HCT116 (cell line): ENCODE results near the gene KRTAP10-7. TPM values are rescaled to one million over a fixed set of nuclear protein-coding genes. Genes with fewer than 3 reads are reported as not detected.
"Not testable (repeated sequence)": the region's sequence is repeated elsewhere in the genome, so short reads cannot be mapped to it uniquely, and the experiment has no call there.

Experiments used
- ATAC-seq: fragments of 200-7000 bp; cut with Tn5 transposase; 2 replicates; pipeline ENCODE4 v1.9.1; 2020; ENCODE audit warnings: mild to moderate bottlenecking, moderate library complexity
- Bru-seq: library from RNA; stranded (reverse); fragments of 400-500 nt; gene quantifications from one replicate; lab custom pipeline; 2021; lab: Mats Ljungman, UMichigan
- BruChase-seq, 2 experiments: library from RNA; stranded (reverse); fragments of 400-500 nt; gene quantifications; one replicate each; lab custom pipeline; 2021; lab: Mats Ljungman, UMichigan
- BruUV-seq: library from RNA; stranded (reverse); fragments of 400-500 nt; replicated peaks from 2 replicates; lab custom pipeline; 2021; lab: Mats Ljungman, UMichigan
- CTCF ChIA-PET: fragments of 300-600 bp; sonication (Branson Sonifier 250); formaldehyde crosslinking; loops from one replicate; lab custom pipeline; 2021; ENCODE audit warnings: antibody characterized with exemption; lab: Charles Lee
- POLR2A ChIA-PET: fragments of 300-600, 350-600 bp; sonication (Branson Sonifier 250); formaldehyde crosslinking; loops from one replicate; lab custom pipeline; 2021; ENCODE audit warnings: antibody characterized with exemption; lab: Charles Lee
- RAD21 ChIA-PET, 2 experiments: fragments of 300-600 bp; sonication (Branson Sonifier 250); formaldehyde crosslinking; loops; one replicate each; lab custom pipeline; 2023; ENCODE audit warnings: low total read pairs in 2 of 2; ENCODE audit not compliant: uncharacterized antibody in 2 of 2, unreplicated experiment in 2 of 2, low non-redundant PET in 1 of 2; lab: Charles Lee
- DNase-seq: peaks from one replicate; pipeline ENCODE4 v3.0.0-alpha.2; 2010; ENCODE audit warnings: low read depth, low spot score
- H2AFZ ChIP-seq: fragments of 200-600 bp; shearing (Covaris generic), sonication (generic); 2 replicates; pipeline ENCODE4 v1.6.1; 2017; ENCODE audit warnings: low read depth, mixed run types, mixed read lengths, antibody characterized with exemption, low read length; ENCODE audit not compliant: poor library complexity, severe bottlenecking
- H3K27ac ChIP-seq: 2 replicates; pipeline ENCODE4 v1.5.1; 2012; ENCODE audit warnings: low read depth, low read length
- H3K27me3 ChIP-seq: fragments of 200-600 bp; sonication (generic); 2 replicates; pipeline ENCODE4 v1.6.1; 2016; ENCODE audit warnings: mixed run types, low read length, mixed read lengths; ENCODE audit not compliant: insufficient read depth
- H3K36me3 ChIP-seq, 2 experiments: fragments of 200-500 bp in 1 of 2; fragments of 200-600 bp in 1 of 2; sonication (Bioruptor generic) in 1 of 2; sonication (generic) in 1 of 2; 2 replicates each; pipeline versions ENCODE4 v1.5.1 to v1.6.1; 2014 to 2016; ENCODE audit warnings: low read length in 2 of 2, inconsistent platforms in 1 of 2, mixed read lengths in 1 of 2, mixed run types in 1 of 2; ENCODE audit not compliant: insufficient read depth in 2 of 2, control insufficient read depth in 1 of 2
- H3K4me1 ChIP-seq, 2 experiments: fragments of 200-600 bp in 1 of 2; sonication (generic) in 1 of 2; 2 replicates each; pipeline versions ENCODE4 v1.5.1 to v1.6.1; 2012 to 2017; ENCODE audit warnings: low read length in 2 of 2, inconsistent platforms in 1 of 2, mild to moderate bottlenecking in 1 of 2, mixed read lengths in 1 of 2, mixed run types in 1 of 2, moderate library complexity in 1 of 2; ENCODE audit not compliant: insufficient read depth in 2 of 2, control insufficient read depth in 1 of 2
- H3K4me2 ChIP-seq: fragments of 200-600 bp; sonication (generic); 2 replicates; pipeline ENCODE4 v1.6.1; 2017; ENCODE audit warnings: mixed run types, low read length, mixed read lengths
- H3K4me3 ChIP-seq, 2 experiments: fragments of 200-600 bp in 1 of 2; sonication (generic) in 1 of 2; replicated peaks in 1 of 2; 2 replicates each; pipeline ENCODE4 v1.5.1; 2011 to 2016; ENCODE audit warnings: low read length in 2 of 2, control low read depth in 1 of 2, low read depth in 1 of 2, mild to moderate bottlenecking in 1 of 2, mixed read lengths in 1 of 2, mixed run types in 1 of 2
- H3K79me2 ChIP-seq: fragments of 200-600 bp; sonication (generic); 2 replicates; pipeline ENCODE4 v1.6.1; 2017; ENCODE audit warnings: mild to moderate bottlenecking, mixed run types, low read length, moderate library complexity, mixed read lengths; ENCODE audit not compliant: insufficient read depth
- H3K9ac ChIP-seq: fragments of 200-600 bp; sonication (generic); 2 replicates; pipeline ENCODE4 v1.6.1; 2016; ENCODE audit warnings: low read length, mixed read lengths
- H3K9me2 ChIP-seq: fragments of 200-600 bp; sonication (generic), shearing (Covaris generic); 2 replicates; pipeline ENCODE4 v1.6.1; 2017; ENCODE audit warnings: mixed run types, mild to moderate bottlenecking, moderate library complexity; ENCODE audit not compliant: insufficient read depth
- H3K9me3 ChIP-seq, 2 experiments: fragments of 200-500 bp in 1 of 2; fragments of 200-600 bp in 1 of 2; sonication (Bioruptor generic) in 1 of 2; sonication (generic) in 1 of 2; 2 replicates each; pipeline ENCODE4 v1.6.1; 2014 to 2017; ENCODE audit warnings: low read length in 2 of 2, mixed read lengths in 2 of 2, inconsistent platforms in 1 of 2, low read depth in 1 of 2, mild to moderate bottlenecking in 1 of 2, mixed run types in 1 of 2, moderate library complexity in 1 of 2; ENCODE audit not compliant: control insufficient read depth in 1 of 2, insufficient read depth in 1 of 2
- H4K20me1 ChIP-seq: fragments of 200-600 bp; sonication (generic), shearing (Covaris generic); 2 replicates; pipeline ENCODE4 v1.6.1; 2017; ENCODE audit warnings: mixed run types, mild to moderate bottlenecking, moderate library complexity; ENCODE audit not compliant: insufficient read depth
- ELF1 ChIP-seq: IDR thresholded peaks from 2 replicates; pipeline ENCODE4 v1.6.1; 2012; ENCODE audit warnings: low read depth, borderline replicate concordance
- JUND ChIP-seq: IDR thresholded peaks from 2 replicates; pipeline ENCODE4 v1.6.1; 2012
- RAD21 ChIP-seq: IDR thresholded peaks from 2 replicates; pipeline ENCODE4 v1.6.1; 2012; ENCODE audit warnings: low read depth, mild to moderate bottlenecking
- SP1 ChIP-seq: IDR thresholded peaks from 2 replicates; pipeline ENCODE4 v1.6.1; 2012; ENCODE audit warnings: low read depth
- SRF ChIP-seq: IDR thresholded peaks from 2 replicates; pipeline ENCODE4 v1.6.1; 2012; ENCODE audit warnings: low read depth
- intact Hi-C: fragments of 100-400 bp; cut with micrococcal nuclease; formaldehyde crosslinking; loops from 2 replicates; pipeline ENCODE4 v1.10.0; 2022
- long read RNA-seq: library from polyadenylated mRNA; unstranded; transcript quantifications from one replicate; pipeline ENCODE4 v2.0.0, GENCODE V29; 2021; ENCODE audit not compliant: unreplicated experiment
- polyA plus RNA-seq: library from polyadenylated mRNA; unstranded; fragments of >200 nt; gene quantifications from 2 replicates; pipeline ENCODE4 v1.2.1, GENCODE V29; 2012; ENCODE audit warnings: missing spikeins
- total RNA-seq: library from RNA; stranded (reverse); gene quantifications from one replicate; pipeline ENCODE4 v1.2.1, GENCODE V29; 2021; ENCODE audit not compliant: unreplicated experiment
- TF ChIP-seq, protein P1 (sequence below): IDR thresholded peaks from 2 replicates; pipeline ENCODE4 v1.6.1; 2012
- TF ChIP-seq, protein P2 (sequence below): IDR thresholded peaks from 2 replicates; pipeline ENCODE4 v1.6.1; 2011; ENCODE audit warnings: mild to moderate bottlenecking, low read length, moderate library complexity; ENCODE audit not compliant: insufficient replicate concordance; ENCODE audit errors: extremely low read depth

The KRTAP10-7 gene
- total RNA-seq = not detected
- not detected in 2 replicates for polyA plus RNA-seq
- Bru-seq, nascent RNA = not detected
- BruChase-seq, experiment 1, labeled RNA remaining after a 6-hour chase = not detected
- BruChase-seq, experiment 2, labeled RNA remaining after a 2-hour chase = percentile 13 among the genes with signal in this experiment
- long read RNA-seq = 0 reads

DNA sequence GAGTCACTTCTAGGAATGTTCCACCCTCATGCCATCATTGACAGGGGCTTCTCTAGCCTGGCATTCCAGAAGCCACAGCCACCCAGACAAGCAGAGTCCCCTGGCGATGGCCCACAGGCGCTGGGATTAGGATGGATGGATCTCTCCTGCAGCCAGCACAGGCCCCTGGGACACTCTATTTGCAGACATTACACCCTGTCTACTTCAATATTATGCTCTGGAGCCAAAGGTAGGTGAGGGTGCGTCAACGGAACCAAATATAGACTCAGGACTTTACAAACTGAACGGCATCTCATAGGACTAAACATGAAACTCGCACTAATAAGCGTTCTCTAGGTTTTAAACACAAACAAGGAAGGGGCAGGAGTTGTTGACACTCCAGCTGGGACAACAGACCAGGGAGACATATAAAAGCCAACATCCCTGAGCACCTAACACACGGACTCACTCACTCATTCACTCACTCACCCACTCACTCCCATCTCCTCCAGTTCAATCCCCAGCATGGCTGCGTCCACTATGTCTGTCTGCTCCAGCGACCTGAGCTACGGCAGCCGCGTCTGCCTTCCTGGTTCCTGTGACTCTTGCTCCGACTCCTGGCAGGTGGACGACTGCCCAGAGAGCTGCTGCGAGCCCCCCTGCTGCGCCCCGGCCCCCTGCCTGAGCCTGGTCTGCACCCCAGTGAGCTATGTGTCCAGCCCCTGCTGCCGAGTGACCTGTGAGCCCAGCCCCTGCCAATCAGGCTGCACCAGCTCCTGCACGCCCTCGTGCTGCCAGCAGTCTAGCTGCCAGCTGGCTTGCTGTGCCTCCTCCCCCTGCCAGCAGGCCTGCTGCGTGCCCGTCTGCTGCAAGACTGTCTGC is at the start of gene KRTAP10-7:
KRTAP10-7 (plus strand) TSS at position 480 of the 861 bp plus-strand sequence; CDS start at position 505, 25 bp downstream.
- CTCF ChIA-PET, H4K20me1 ChIP-seq, POLR2A ChIA-PET, ATAC-seq, BruUV-seq, RAD21 ChIA-PET, H3K9ac ChIP-seq, H3K9me3 ChIP-seq, H3K36me3 ChIP-seq, DNase-seq, H3K79me2 ChIP-seq, H3K27ac ChIP-seq, H3K4me1 ChIP-seq, H2AFZ ChIP-seq, H3K9me2 ChIP-seq, H3K4me3 ChIP-seq, H3K4me2 ChIP-seq, intact Hi-C loops: not testable (repeated sequence)
- H3K27me3 ChIP-seq = peaks cover 11% of the 10 kb centered on the region; the same call in 1 of the 2 replicates

- peaks cover 0 to 7% of the 10 kb centered on the region in 2 experiments; a peak in 2 of 4 replicates for H3K9me3 ChIP-seq
- intact Hi-C loops = no loop called here
- BruUV-seq = no TSS peak
- H3K9me2 ChIP-seq = no peaks in the 10 kb centered on the region
- H3K9ac ChIP-seq = no peak overlapping the region
- ChIA-PET CTCF (no interaction called here), RAD21 (no interaction called here), POLR2A (no interaction called here)
- no peaks in the 10 kb centered on the region for H3K27me3 ChIP-seq
- no peak overlapping the region for H3K4me2 ChIP-seq
- no peaks in the 10 kb centered on the region for H3K4me1 ChIP-seq
- no peak overlapping the region for H3K27ac ChIP-seq
- no peaks in the 10 kb centered on the region for H3K79me2 ChIP-seq
- DNase-seq (no peak), ATAC-seq (no peak)
- no peaks in the 10 kb centered on the region for H3K36me3 ChIP-seq
- no peaks in the 10 kb centered on the region for H4K20me1 ChIP-seq
- H2AFZ ChIP-seq = no peak overlapping the region
- no peak for TF ChIP-seq JUND
- TF ChIP-seq SP1 = no peak
- TF ChIP-seq, protein P1, sequence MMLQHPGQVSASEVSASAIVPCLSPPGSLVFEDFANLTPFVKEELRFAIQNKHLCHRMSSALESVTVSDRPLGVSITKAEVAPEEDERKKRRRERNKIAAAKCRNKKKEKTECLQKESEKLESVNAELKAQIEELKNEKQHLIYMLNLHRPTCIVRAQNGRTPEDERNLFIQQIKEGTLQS = no peak
- no peak for TF ChIP-seq RAD21
- TF ChIP-seq ELF1 = no peak
- no peak for TF ChIP-seq SRF
- TF ChIP-seq, protein P2, sequence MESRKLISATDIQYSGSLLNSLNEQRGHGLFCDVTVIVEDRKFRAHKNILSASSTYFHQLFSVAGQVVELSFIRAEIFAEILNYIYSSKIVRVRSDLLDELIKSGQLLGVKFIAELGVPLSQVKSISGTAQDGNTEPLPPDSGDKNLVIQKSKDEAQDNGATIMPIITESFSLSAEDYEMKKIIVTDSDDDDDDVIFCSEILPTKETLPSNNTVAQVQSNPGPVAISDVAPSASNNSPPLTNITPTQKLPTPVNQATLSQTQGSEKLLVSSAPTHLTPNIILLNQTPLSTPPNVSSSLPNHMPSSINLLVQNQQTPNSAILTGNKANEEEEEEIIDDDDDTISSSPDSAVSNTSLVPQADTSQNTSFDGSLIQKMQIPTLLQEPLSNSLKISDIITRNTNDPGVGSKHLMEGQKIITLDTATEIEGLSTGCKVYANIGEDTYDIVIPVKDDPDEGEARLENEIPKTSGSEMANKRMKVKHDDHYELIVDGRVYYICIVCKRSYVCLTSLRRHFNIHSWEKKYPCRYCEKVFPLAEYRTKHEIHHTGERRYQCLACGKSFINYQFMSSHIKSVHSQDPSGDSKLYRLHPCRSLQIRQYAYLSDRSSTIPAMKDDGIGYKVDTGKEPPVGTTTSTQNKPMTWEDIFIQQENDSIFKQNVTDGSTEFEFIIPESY = no peak
- H3K4me3 ChIP-seq = no peak overlapping the region
These were observed 49.6 kb upstream of the KRTAP10-7 start for GRCh38 chr21:44550807-44551206.
